DMS53 (cell line): ENCODE data around the gene CBX4.

Source experiments
- DNase-seq: peaks from one replicate; lab custom pipeline; 2025; lab: John Stamatoyannopoulos, UW

CBX4 gene

DNA sequence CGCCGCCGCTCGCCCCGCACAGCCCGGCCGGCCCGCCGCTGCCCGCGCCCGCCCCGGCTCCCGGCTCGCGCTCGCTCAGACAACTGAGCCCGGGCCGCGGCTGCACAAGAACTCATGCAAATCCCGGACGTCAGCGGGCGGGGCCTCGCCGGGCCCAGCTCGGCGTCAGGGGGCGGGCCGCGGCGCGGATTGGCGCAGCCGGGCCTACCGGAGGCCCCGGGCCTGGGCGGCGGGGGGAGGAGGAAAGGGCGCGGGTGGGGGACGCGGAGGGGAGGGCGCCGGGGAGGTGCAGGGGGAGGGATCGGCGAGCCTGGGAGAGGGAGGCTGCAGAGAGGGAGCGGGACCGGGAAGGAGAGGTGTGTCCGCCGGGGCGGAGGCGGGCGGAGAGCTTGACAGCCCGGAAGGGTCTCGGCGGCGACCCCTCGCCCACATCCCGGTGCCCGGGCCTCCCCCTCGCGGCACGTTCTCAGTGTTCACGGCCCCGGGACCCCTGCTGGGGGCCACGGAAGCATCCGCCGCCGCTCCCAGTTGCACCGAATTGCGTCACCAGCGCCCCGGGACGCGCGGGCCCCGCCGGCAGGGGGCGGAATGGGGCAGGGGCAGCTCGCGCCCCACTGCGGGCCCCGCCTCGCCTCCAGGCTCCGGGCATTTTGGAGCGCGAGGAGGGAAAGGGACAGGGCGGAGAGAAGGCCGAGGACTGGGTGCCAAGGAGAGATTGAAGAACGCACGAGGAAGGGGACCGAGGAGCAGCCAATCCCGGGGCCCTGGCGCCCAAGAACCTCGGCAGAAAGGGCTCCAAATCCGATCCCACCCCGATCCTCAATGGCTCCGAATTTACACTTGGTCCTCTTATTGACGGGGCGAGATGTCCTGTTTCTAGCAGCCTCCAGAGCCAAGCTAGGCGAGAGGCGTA is at the start of gene CBX4:
TSS of gene CBX4 (minus strand) at position 85 of the 913 bp plus-strand sequence. CDS start 189 bp downstream, outside the sequence.
- DNase-seq: peak; percentile 98

DNA sequence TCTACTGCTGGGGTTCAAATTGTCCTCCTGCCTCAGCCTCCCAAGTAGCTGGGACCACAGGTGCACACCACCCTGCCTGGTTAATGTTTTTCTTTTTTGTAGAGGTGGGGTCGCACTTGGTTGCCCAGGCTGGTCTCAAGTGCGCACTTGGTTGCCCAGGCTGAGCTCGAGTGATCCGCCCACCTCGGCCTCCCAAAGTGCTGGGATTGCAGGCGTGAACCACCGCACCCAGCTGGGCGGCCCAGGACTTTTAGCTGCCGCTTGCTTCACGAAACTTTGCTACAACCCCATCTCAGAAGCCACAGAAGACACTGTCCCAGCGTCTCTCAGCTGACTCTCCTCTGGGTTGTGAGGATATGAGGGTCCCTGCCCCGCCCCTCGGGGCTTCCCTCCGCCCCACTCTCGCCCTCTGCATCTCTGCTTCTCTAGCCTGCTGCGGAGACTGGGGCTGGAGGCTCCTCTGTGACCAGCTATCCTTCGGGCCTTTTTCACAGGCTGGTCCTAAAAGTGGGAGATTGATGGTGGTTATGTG is 48.8 kb upstream of the CBX4 start:
- DNase-seq: no peak

DNA sequence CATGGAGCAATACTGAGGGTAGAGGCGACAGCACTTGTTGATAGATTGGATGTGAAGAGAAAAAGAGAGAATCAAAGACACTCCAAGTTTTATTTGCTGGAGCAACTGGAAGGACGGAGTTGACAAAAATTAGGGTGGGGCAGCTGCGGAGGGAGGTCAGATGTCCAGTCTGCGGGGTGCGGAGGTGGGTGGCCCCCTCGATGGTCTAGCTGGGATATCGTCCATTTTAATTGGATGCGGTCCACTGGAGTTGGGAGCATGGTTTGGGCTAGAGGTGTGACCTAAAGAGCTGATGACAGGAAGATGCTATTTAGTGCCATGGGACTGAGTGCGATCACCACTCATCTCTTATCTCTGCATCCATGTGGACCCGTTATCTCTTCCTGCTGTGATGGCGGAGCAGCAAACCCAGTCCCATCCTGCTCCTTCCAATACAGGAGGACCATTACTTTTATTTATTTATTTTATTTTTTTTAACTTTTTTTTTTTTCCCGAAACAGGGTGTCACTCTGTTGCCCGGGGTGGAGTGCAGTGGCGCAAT is 48.3 kb upstream of the CBX4 start:
- no peak for DNase-seq

DNA sequence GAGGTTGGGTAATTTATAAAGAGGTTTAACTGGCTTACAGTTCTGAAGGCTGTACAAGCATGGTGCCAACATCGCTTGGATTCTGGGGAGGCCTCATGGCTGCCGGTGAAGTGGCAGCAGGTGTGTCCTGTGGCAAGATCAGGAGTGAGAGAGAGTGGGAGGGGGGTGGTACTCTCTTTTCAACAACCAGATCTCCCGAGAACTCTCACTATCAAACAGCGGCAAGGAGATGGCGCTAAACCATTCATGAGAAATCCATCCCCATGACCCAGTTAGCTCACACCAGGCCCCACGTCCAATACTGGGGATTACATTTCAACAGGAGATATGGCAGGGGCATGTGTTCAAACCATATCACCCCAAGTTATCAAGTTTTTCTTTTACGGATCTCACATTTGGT is 44.0 kb upstream of the CBX4 start:
- DNase-seq: no peak

DNA sequence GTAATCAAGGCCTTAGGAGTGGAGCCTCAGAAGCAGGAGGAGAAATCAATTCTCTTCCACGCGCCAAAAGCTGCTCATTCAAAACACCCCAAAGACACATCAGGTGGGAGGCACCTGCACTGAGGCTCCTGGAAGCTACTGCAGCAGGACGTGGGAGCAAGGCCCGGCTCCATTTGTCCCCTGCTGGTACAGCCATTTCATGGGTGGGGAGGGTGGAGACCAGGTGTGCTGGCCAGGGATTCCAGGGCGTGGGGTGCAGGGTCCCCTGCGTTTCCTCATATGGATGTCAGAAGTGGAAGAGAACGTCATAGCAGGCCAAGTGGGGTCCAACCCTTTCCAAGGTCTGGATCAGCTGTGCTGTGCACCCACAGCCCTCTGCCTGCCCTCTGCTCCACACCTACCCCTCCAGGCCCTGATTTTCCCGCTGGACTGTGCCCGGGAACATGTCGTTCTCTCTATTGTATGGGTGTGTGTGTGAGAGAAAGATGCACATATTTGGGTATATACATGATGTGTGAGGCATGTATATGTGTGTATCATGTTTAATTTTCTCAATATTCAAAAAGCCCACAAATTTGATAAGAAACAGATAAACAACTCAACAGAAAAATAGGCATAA is 39.2 kb upstream of the CBX4 start:
- DNase-seq: no peak

DNA sequence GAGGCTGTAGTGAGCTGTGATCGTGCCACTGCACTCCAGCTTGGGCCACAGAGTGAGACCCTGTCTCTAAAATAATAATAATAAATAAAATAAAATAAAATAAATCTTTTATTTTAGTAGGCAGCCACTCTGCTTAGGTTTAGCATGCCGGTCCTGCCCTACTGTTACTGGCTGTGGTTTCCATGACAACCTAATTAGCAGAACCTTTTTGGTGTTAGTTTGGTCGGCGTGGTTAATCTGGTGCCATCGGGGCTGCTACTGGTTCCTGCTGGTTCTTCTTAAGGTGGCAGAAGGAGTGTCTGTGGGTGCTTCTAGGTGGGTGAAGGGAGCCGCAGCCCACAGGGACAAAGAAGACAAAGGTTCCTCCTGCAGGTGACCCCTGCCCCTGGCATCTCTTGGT is 37.8 kb upstream of the CBX4 start:
- no peak for DNase-seq

DNA sequence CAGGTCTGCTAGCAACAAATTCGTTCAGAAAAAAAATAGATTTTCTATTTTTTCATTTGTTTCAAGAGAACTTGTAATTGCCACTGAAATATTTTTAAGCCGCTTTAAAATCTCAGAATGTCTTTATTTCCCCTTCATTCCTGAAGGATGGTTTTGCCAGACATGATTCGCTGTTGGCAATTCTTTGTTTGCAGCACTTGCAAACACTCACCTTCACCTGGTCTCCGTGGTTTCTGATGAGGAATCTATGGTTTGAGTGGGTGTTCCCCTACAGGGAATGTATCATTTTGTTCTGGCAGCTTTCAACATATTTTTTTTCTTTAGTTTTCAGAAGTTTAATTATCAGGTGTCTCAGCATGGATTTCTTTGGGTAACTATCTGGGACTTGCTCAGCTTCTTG is 36.3 kb upstream of the CBX4 start:
- DNase-seq: no peak

DNA sequence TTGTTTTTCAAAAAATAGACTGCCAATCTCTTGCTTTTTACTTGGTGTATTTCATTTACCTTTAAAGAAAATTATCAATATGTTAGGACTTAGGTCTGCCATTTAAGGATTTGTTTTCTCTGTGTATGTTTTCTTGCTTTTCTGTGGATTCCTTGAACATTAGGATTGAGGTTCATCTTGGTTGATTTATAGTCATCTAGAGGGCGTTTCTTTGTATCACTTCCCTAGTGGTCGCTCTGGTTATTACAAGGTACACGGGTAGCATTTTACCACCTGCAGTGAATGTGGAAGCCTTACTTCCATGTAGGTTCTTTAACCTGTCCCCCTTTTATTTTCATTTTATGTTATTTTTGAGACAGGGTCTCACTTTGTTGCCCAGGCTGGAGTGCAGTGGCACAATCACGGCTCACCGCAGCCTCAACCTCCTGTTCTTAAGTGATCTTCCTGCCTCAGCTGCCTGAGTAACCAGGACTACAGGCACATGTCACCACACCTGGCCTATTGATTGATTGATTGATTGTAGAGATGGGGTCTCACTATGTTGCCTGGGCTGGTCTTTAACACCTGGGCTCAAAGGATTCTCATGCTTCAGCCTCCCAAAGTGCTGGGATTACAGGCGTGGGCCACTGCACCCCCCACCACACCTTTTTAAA is 35.2 kb upstream of the CBX4 start:
- peak; percentile 72 for DNase-seq

DNA sequence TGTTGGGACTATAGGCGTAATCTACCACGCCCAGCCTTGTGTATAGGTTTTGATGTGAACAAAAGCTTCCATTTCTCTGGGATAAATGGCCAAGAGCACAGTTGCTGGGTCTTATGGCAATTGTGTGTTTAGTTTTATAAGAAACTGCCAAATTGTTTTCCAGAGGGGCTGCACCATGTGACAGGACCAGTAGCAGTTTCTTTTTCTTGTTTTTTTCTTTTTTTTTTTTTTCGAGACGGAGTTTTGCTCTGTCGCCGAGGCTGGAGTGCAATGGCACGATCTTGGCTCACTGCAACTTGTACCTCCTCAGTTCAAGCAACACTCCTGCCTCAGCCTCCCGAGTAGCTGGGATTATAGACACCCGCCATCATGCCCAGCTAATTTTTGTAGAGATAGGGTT is 34.3 kb upstream of the CBX4 start:
- DNase-seq: no peak

DNA sequence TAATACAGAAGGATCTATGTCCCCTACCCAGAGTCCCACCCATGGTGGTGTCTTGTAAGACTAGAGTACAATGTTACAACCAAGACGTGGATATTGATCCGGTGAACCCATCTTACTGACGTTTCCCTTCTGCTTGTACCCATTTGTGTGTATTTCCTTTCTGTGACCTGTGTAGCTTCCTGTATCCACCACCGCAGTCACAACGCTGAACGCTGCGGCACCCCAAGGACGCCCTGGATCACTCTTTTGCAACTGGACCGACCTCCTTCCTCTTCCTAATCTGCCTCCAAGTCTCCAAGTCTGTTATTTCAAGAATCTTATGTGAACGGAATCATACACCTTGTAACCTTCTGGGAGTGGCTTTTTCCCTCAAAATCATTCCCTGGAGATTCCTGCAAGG is 33.5 kb upstream of the CBX4 start:
- no peak for DNase-seq

DNA sequence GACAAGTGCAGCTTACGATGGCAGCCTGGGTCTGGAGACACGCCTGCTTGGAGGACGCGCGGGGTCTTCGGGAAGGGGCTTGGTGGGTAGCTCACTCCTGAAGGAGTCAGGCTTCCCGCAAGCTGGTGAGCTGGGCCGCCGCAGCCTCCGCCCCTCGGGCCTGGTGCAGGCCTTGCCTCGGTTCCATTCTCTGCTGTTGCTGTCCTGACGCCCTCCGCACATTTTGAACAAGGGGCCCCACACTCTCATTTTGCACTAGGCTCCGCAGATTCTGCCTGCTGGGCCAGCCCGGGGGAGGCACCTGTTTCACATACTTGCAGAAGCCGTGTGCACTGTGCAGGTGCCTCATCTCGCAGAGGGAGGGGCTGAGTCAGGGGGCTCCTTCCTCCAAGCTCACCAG is 31.9 kb upstream of the CBX4 start:
- DNase-seq: no peak

DNA sequence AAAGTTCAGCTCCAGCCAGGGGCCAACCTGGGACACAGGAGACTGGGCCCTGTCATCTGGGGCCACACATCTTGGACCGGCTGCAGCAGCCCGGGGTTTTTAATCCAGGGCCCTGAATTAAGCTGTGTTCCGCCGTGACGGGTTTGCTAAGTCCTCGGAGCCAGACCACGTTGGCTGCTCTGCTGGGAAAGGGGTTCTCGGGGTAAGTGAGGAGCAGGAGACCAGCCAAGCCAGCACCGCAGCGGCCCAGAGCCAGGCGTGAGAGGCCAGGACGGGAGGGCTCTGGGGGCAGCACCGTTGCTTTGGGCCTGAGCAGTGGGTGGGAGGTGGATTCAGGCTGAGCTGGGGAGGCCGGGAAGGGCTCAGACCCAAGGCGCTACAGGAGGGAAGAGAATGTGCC is 31.3 kb upstream of the CBX4 start:
- no peak for DNase-seq

DNA sequence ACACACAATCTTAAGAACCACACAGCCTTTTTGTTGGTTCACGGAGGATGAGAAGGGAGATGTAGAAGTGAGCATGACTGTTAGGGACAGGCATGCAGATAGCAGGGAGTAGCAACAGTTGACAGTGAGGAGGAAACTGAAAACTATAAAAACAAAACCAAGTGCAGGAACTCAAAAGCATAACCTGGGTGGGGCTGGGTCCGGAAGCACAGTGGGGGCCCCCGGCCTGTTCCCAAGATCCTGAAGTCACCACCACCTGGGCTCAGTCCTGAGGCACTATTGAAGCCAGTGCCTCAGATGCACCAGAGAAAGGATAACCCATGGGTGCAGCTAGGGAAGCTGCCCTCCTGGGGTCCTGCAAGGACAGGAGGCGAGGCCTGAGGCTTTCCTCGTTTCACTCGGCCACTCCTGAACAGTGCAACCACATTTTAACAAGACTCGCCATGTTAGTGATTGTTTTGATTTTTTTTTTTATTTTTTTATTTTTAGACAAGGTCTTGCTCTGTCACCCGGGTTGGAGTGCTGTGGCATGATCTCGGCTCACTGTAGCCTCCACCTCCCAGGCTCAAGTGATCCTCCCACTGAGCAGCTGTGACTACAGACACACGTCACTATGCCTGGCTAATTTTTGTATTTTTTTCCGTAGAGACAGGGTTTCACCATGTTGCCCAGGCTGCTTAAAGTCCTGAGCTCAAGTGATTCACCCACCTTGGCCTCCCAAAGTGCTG is 27.7 kb upstream of the CBX4 start:
- DNase-seq: peak; percentile 34

DNA sequence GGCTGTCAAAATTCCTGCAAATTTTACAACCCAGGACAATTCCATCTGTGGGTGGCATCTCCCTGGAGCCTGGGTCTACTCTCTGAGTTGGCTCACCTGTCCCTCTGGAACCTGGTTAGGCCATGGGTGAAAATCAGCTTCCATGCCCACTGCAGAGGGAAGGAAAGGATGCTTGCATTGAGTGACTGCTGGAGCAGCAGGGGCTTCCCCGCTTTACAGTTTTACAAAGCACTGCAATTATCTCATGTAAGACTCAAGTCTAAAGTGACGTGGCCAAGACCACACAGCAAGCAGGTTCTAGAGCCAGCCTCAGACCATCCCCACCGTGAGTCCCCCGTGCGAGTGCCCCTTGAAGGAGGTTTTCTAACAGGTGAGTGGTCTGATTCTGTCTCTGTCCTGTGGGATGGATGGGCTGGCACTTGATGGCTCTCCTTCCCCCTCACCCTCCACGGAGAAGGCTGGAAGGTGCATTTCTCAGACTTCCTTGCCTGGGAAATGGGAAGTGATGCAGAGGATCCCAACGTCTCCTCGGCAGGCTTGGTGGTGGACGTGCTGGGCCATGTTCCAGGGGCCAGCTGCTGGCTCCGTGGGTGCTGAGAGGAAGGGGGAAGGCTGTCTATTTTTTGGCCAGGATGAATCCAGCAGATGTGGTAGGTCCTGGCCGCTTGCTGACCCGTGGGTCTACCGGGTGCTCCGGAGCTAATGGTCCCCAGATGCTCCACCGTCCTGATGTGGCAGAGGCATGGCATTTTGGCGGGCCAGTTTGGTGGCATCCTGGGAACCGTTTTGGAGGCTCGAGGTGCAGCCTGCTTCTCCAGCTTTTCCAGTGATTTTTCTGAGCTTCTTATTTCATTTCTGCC is 26.3 kb upstream of the CBX4 start:
- DNase-seq: no peak

DNA sequence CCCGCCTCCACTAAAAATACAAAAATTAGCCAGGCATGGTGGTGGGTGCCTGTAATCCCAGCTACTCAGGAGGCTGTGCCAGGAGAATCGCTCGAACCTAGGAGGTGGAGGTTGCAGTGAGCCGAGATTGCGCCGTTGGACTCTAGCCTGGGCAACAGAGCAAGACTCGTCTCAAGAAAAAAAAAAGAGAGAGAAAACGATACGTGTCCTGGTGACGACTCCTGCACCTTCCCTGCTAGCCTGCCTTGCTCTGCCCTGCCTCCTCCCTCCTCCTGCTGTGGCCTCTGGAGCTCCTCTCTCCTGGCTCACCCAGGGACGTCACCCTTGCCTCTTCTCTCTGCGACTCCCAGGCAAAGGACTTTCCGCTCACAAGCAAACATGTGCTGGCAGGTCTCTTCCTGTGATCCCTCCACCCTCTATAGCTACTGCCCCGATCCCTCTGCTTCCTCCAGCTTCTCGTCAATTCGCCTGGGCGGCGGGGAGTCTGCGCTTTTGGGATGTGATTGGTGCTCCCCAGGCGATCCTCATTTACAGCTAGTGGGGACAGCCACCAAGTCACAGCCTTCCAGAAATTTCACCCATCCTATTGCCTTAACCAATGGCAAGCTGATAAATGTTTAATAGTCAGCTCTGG is 25.5 kb upstream of the CBX4 start:
- peak; percentile 22 for DNase-seq

DNA sequence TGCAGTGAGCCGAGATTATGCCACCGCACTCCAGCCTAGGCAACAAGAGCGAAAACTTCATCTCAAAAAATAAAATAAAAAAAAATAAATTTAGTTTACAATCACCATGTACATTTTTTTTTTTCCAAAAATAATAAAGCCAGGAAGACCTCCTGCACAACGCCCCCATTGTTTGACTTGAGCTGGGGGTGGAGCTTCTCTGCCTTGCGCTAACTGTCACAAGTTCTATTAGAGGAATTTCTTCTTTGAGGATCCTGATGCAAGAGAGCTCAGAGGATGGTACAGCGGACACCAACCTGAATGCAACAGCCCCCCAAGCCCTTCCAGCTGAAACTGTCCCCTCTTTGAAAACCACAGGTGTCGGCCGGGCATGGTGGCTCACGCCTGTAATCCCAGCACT is 24.9 kb upstream of the CBX4 start:
- DNase-seq: no peak

DNA sequence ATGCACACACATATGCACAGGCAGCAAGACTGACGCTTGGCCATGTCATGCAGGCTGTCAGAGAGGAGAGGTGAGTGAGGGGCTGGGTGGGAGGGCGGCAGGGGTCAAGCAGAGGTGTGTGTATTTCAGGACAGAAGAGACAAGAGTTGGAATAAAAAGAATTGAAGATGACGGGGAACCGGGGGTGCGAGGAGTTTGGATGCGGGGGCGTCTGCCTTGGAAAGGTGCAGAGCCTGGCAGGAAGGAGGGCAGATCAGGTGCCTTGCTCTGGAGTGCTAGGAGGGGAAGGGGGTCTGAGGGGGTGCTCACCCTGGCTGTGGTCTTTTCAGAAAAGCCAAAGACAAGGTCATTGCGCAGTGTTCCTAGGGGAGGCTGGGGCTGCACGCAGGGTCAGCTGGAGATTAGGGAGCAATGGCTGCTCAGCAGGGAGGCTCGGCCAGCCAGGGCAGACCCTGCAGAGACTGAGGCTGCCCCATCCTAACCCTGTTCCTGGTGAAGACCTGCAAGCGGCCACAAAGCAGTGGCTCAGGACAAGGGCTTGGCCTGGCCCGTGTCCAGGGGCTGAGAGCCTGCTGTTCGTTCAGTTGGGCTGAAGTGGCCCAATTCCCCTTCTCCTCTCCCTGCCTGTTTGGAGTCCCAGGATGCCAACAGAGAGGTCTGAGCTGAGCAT is 23.7 kb upstream of the CBX4 start:
- no peak for DNase-seq

DNA sequence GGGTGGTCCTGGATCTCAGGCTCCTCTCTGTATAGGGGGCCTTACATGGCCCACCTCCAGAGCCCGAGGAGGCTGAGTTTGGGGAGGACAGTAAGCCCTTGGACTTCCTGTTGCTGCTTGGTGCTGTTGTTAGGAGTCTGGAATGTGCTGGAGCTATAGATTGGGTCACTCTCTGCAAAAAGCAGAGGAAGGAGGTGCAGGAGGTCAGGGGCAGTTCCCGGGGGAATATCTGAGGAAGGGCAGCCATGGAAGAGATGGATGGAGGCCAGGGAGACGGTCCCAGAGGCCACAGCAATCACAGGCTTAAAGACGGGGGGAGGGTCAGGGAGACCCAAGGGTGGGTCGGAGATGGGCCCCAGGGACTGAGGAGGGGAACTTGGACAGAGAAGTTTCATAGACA is 23.0 kb upstream of the CBX4 start:
- no peak for DNase-seq

DNA sequence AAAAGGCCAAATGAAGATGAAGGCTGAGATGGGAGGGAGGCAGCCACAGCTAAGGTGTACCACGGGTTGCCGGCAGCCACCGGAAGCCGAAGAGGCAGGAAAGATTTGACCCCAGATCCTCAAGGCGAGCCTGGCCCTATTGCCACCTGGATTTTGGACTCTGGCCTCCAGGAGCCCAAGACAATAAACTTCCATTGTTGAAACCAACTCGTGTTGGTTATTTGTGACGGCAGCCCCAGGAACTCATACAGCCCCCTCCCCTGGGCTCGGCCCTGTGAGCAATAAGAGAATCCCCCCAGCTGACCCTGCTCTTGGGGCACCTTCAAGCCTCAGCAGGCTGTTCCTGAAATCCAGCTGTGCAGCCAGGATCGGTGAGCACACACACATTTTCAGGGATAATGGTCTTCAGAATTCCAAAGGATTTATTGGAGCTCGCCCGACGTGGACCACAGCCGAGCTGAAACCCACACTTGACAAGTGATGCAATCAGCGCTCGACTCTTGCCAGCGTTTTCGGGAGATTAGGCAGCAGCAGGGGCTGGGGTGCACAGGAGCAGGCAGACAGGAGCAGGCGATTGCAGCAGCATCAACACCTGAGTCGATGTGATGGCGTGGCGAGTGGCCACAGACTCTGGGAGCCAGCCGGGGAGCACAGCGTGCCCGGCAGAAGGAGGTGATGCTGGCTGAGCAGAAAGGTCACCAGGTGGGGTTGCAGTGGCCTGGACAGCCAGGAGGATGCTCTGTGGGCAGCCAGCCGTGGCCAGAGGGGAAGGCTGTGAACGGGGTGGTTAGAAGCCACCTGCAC is 22.4 kb upstream of the CBX4 start:
- no peak for DNase-seq
